ENCODE data around the gene HAPLN3.

HAPLN3 gene

DNA sequence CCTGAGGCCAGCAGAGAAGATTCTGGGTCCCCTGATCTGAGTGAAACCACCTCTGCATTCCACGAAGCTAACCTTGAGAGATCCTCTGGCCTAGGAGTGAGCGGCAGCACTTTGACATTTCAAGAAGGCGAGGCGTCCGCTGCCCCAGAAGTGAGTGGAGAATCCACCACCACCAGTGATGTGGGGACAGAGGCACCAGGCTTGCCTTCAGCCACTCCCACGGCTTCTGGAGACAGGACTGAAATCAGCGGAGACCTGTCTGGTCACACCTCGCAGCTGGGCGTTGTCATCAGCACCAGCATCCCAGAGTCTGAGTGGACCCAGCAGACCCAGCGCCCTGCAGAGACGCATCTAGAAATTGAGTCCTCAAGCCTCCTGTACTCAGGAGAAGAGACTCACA is 36.4 kb downstream of the HAPLN3 start:
- no peak for DNase-seq

DNA sequence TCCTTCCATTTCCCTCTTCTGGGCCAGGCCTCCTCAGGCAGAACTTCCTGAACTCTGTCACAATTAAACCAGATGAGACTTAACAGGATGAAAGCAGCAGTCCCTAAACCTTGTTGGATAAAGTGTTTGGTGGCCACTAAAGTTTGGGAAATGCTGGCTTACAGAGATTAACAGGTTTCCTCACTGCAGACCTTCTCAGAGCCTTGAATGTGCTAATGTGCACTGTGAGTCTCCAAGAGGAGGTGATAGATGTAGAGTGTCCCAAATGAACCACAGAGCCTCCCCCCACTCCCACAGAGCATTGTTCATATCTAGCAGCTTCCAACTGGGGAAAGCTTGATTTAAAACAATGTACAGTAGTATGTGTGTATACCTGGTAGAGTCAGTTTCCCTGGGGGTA is 42.9 kb downstream of the HAPLN3 start:
- DNase-seq = no peak

DNA sequence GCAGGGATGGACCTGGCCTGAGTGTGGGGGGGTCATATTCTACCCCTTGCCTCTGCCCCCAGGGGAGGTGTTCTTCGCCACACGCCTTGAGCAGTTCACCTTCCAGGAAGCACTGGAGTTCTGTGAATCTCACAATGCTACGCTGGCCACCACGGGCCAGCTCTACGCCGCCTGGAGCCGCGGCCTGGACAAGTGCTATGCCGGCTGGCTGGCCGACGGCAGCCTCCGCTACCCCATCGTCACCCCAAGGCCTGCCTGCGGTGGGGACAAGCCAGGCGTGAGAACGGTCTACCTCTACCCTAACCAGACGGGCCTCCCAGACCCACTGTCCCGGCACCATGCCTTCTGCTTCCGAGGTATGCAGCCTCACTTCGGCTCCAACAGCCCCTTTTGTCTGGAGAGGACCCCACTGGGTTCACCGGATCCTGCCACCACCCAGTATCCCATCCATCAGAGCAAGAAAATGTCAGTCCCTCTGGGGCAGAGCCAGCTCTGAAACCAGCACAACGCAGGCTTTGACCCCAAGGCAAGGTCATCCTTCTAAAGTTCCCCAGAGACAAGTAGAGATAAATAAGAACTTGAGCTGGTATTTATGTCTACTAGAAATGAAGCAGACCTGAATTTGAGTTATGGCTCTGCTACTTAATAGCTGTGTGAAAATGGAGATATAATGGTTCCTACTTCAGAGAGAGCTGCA is 45.8 kb downstream of the HAPLN3 start:
- DNase-seq = no peak

DNA sequence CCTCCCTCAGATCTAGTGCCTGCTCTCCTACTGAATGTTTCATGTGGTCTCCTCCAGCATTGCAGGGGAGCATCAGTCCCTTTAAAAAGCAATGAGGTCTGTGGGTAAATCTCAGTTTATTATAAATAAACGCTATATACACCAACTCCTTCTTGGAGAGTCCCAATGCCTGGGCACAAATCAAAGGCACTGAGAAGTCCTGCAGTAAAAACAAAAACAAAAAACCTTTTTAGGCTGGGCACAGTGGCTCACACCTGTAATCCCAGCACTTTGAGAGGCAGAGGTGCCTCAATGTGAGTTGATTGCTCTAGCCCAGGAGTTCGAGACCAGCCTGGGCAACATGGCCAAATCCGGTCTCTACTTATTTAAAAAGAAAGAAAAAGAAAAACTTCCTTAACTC is 47.1 kb downstream of the HAPLN3 start:
- no peak for DNase-seq

DNA sequence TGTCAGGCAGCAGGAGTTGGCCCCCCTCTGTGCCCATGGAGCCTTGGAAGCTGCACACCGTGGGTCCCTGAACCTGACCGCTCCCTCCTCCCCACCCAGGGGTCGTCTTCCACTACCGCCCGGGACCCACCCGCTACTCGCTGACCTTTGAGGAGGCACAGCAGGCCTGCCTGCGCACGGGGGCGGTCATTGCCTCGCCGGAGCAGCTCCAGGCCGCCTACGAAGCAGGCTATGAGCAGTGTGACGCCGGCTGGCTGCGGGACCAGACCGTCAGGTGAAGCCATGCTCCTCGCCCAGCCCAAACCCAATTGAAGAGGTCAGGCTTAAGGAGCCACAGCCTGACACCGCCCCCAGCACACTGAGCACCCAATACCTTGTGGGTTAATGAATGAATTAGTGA is 48.2 kb downstream of the HAPLN3 start:
- no peak for DNase-seq

DNA sequence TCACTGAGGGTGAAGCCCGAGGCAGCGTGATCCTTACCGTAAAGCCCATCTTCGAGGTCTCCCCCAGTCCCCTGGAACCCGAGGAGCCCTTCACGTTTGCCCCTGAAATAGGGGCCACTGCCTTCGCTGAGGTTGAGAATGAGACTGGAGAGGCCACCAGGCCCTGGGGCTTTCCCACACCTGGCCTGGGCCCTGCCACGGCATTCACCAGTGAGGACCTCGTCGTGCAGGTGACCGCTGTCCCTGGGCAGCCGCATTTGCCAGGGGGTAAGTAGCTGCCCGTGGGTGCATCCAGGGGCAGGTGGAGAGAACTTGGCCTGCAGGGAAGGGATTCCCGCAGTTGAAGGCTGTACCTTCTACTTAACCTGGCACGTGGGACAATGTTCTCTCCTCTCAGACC is 49.7 kb downstream of the HAPLN3 start:
- no peak for DNase-seq

DNA sequence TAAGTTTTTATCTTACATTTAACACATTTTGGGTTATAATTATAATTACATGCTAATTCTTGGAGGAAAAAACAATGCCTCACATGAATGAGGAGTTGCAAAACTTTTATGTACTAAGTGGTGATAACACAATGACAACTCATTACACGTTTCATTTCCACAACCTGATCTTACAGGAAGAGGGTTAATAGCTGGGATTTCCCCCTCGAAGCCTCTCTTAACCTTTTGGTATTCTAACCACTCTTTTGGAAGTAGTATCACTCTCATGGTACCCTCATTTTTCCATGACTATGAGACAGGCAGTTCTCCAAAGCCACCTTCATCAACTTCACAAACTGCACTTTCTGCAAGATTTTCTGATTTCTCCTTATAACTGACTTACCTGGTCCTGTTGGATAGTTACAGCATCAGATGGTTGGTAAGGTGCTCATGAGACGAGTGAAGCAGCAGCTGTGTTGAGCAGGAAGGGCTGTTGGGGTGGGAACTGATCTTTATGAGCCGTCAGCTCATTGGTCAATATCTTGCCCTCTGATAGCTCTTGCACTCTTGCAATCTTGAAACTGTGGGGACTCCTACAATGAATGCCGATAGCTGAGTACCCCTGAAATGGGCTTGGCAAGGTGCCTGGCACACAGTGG is 50.5 kb downstream of the HAPLN3 start:
- DNase-seq = no peak

DNA sequence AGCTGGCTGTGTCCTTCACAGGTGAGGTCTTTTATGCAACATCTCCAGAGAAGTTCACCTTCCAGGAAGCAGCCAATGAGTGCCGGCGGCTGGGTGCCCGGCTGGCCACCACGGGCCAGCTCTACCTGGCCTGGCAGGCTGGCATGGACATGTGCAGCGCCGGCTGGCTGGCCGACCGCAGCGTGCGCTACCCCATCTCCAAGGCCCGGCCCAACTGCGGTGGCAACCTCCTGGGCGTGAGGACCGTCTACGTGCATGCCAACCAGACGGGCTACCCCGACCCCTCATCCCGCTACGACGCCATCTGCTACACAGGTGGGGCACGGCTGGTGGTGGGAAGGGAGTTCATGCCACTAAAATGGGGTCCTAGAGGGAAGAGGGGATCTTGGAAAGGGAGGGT is 52.0 kb downstream of the HAPLN3 start:
- no peak for DNase-seq

DNA sequence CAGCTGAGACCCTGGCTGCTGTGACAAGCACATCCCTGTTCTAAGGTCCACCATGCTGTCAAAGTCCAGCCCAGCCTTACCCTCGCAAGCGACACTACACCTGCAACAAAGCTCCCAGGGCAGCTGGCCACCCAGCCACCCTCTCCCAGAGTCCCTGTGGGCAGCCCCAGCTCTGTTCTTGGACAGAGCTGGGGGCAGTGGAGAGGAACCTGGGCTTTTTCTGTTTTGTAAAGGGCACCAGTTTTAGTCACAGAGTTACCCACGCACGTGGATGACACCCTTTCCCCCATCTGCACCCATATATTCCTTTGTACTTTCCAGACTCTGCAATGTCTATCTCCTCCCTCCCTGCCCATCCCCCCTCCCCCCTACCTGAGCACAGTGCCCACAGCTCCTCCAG is 53.2 kb downstream of the HAPLN3 start:
- DNase-seq = no peak

DNA sequence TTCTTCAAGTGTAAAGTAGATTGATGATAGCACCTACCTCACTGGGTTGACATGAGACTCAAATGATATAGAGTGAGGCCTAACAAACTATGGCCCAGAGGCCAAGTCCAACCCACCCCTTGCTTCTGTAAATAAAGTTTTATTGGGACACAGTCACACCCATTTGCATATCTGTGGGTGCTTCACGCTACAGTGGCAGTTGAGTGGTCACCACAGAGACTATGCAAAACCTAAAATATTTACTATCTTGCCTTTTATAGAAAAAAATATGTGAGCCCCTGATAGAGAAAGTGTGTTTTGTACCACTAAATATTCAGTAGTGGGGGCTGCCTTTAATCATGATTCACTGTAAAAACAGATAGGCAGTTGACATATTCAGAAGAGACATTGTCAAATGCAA is 54.1 kb downstream of the HAPLN3 start:
- no peak for DNase-seq

DNA sequence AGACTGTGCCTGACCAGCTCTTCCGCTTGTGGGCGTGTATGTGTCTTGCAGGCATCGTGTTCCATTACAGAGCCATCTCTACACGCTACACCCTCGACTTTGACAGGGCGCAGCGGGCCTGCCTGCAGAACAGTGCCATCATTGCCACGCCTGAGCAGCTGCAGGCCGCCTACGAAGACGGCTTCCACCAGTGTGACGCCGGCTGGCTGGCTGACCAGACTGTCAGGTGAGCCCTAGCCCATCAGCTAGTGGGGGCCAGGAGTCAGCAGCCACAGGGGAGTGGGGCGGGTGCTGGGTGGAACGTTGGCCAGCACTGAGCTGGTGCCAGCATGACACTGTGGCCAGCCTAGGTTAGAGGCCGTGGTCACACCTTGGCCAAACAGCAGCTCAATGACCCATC is 55.4 kb downstream of the HAPLN3 start:
- DNase-seq = no peak

DNA sequence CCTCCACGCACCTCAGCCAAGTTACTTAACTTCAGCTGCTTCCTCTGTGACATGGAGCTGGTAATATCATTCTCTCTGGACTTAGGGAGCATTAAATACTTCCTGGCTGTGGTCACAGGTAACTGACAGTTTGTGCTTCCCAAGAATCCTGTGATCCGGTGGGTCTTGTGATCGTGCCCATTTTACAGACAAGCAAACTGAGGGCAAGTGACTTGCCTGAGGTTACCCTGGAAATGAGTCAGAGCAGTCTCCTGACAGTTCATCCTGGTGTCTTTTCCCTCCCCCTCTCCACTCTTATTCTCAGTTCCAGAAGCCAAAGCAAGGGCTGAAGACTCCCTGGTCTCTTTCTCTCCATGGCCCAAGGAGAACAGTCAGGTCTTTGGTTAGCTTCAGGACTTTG is 56.2 kb downstream of the HAPLN3 start:
- DNase-seq = no peak

DNA sequence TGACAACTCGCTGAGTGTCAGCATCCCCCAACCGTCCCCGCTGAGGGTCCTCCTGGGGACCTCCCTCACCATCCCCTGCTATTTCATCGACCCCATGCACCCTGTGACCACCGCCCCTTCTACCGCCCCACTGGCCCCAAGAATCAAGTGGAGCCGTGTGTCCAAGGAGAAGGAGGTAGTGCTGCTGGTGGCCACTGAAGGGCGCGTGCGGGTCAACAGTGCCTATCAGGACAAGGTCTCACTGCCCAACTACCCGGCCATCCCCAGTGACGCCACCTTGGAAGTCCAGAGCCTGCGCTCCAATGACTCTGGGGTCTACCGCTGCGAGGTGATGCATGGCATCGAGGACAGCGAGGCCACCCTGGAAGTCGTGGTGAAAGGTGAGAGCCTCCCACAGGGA is 56.7 kb downstream of the HAPLN3 start:
- DNase-seq = no peak

DNA sequence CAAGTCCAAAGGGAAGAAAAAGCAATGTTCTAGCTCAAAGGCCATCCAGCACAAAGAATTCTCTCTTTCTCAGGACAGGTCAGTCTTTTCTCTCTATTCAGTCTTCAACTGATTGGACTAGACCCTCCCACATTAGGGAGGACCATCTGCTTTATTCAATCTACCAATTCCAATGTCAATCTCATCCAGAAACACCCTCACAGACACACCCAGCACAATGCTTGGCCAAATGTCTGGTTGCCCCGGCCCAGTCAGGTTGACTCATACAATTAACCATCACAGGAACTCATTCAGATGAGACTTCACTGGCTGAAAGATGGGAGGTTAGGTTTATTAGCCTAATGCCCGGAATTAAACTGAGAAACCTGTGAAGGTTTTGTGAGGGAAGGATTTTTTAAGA is 59.7 kb downstream of the HAPLN3 start:
- DNase-seq = peak; percentile 11

DNA sequence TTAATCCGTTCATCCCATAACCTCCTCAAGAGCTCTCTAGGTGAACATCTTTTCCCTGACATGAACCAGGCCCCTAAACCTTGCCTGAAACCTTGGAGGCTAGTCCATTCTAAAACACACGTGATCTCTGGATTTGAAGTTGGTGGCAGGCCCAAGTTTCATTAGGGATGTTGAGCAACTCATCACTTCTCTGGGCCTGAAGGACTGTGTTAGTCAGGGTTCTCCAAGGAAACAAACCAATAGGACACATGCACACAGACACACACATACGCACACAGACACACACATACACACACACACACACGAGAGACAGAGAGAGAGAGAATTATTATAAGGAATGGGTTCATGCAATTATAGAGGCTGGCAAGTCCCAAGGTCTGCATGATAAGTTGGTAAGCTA is 60.2 kb downstream of the HAPLN3 start:
- no peak for DNase-seq

DNA sequence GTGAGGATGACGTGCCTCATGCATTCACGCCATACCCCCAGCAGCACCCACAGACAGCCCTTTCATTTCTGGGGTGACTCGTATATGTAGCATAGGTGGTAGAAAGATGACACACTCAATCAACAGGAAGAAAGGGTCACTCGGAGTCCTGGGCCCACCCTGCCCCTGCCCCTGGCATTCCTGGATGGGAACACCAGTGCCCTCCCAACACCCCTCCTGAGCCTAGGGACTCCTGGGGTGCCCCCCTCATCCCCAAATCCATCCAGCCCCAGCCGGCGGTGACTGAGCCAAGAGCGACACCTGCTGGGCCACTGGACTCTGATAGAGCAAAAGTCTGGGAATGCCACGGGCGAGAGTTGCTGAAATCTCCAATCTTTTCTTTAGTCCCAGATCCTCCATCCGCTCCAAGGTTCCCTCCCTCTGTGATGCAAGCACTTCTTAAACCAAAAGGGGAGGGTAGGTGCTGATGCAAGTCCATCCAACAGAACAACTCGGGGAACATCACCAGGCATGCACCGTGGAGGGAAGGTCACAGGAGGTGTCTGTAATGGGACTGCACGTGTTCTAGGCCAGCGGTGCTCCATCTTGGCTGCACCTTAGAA is 61.0 kb downstream of the HAPLN3 start:
- DNase-seq = peak; percentile 14

DNA sequence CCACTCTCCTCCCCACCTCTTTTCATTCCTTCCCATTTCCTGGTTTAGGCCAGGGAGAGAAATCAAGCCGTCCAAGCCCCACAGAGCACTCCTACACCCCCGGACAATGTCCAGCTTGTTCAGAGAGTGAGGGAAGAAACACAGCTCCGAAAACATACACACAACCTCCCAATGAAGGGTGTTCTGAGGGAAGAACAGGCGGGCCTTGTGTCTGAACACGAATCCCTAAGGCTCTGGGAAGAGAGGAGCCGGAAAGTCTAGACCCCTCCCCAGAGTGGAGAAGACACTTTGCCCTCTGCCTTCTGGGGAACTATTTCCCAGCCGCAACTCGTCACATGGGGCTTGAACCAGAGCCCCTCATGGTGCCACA is 61.6 kb downstream of the HAPLN3 start:
- no peak for DNase-seq

DNA sequence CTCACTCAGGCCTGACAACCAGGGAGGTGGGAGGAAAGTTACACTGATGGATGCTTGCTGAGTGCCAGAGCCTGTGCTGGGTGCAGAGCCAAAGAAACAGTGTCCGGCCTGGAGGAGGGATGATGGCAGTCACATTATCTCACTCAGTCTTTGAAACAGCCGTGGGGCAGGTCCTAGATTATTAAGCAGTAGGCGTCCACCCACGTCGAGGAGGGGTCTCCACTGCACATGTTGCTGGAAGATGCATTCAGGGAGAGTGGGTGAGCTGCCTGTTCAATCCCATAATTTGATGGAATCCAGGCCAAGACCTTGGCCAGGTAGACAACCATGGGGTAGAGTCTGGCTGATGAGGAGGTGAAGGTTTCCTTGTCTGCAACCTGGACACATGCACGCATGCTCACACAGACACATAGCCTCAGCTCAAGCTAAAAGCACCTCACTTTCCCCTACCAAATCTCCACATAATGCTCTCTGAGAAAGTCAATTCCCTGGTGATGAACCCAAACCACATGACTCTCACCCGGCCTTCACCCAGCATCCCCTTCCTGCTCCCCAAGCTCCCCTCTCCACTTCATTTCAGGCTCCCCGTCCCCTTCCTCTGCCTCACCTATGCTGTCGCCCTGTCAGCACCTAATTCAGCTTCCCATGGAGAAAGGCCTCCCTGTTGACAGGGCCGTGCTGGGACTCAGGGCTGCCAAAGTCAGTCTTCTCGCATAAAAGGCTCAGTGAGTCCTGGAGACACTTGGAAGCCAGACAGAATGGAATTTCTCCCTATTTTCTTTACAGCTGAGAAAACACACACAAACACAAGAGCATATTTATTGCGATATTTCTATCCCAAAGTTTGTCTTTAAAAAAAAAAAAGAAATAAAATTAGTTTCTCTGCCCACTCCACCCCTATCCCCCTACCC is 62.3 kb downstream of the HAPLN3 start:
- no peak for DNase-seq

DNA sequence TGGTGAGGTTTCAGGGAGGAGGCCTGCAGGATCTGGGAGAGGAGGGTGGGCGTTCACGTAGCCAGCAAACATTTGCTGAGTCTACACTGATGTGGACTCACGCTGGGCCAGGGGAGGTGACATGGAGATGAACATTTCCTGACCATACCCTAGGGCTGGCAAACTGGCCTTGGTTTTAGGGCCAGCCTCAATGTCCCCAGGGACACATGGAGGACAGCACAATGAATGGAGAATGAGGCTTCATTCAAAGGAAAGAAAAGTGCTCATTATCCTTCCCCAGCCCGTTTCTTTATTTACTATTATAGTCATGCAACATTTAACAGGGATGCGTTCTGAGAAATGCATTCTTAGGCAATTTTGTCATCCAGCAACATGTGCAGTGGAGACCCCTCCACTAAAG is 65.3 kb downstream of the HAPLN3 start:
- no peak for DNase-seq

DNA sequence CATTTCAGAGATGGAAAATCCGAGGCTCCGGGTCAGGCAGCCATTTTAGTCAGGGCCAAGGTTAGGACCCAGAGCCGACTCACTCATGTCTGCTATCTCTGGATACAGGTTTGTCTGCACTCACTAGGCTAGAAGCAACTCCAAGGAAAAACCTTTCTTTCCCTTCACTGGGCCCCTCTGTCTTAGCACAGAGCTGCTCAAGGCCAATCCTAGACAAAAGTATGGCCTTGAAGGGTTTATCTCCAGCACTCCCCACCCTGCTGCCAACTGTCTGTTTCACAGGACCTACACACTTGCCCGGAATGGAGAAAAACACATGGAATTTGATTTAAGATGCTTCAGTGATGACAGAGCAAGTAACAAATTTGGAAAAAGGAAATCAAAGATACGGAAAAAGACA is 66.6 kb downstream of the HAPLN3 start:
- no peak for DNase-seq
